HT1080 (cell line): Measurements from ENCODE around the gene HK3. TPM values are rescaled to one million over a fixed set of nuclear protein-coding genes. Genes with fewer than 3 reads are reported as not detected.

Source experiments
- DNase-seq: peaks from one replicate; pipeline ENCODE4 v3.0.0-alpha.2; 2015; ENCODE audit warnings: low read depth
- total RNA-seq: library from RNA; depleted of rRNA; stranded (reverse); fragments of >200 nt; shearing (Covaris generic); gene quantifications from 2 replicates; pipeline ENCODE4 v1.2.3, GENCODE V29; 2014

HK3 gene
- total RNA-seq, 1 experiment from 2014 or later, result not detected

GRCh38 chr5:176902911-176903664 lies 3.9 kb upstream of the HK3 start:
- no peak for DNase-seq

GRCh38 chr5:176902102-176902814 lies 3.1 kb upstream of the HK3 start:
- DNase-seq, result no peak

GRCh38 chr5:176901260-176902101 lies 2.3 kb upstream of the HK3 start:
- no peak for DNase-seq

GRCh38 chr5:176900780-176901204 lies 1.6 kb upstream of the HK3 start:
- DNase-seq, result no peak

GRCh38 chr5:176899946-176900779 lies 1.0 kb upstream of the HK3 start:
- DNase-seq, result no peak

GRCh38 chr5:176897263-176897662 lies 1.9 kb downstream of the HK3 start:
- DNase-seq, result no peak

GRCh38 chr5:176895831-176896230 lies 3.3 kb downstream of the HK3 start:
- DNase-seq, result no peak

- no peak for DNase-seq
Observed at GRCh38 chr5:176894298-176894697, 4.8 kb downstream of the HK3 start.

GRCh38 chr5:176892663-176893062 lies 6.5 kb downstream of the HK3 start:
- DNase-seq, result no peak

GRCh38 chr5:176891331-176891958 lies 7.7 kb downstream of the HK3 start:
- no peak for DNase-seq

- no peak for DNase-seq
Observed at GRCh38 chr5:176890455-176891330, 8.5 kb downstream of the HK3 start.

GRCh38 chr5:176889321-176890280 lies 9.5 kb downstream of the HK3 start:
- no peak for DNase-seq

- no peak for DNase-seq
Observed at GRCh38 chr5:176888865-176889165, 10.3 kb downstream of the HK3 start.

- no peak for DNase-seq
Observed at GRCh38 chr5:176888016-176888864, 10.9 kb downstream of the HK3 start.

- no peak for DNase-seq
Observed at GRCh38 chr5:176887252-176887849, 11.8 kb downstream of the HK3 start.

- no peak for DNase-seq
Observed at GRCh38 chr5:176886336-176887251, 12.6 kb downstream of the HK3 start.
